GM12801 (cell line): ENCODE results near the gene TTC34.

Source experiments
- TF ChIP-seq, protein P1 (sequence below): IDR thresholded peaks from one replicate; pipeline ENCODE4 v1.5.1; 2011; ENCODE audit warnings: control low read depth; ENCODE audit not compliant: insufficient read length; ENCODE audit errors: extremely low read depth

TTC34 gene

DNA sequence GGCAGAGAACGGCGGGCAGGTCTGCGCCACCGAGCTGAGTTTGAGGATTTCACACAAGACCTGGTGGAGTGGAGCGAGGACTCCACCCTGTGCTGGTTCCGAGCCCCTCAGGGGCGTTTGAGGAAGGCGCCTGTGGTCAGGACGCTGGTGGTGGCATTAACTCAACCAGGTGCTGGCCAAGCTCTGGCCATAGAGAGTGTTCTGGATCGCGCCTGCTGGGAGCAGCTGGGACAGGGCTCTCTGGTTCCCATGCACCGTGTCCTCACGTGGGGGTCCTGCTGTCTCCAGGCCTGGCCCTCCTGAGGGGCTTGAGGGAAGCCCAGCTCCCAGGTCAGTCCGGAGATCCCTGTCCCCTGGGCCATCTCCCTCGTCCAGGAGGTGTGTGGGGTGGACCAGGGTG lies 24.8 kb upstream of the TTC34 start:
- TF ChIP-seq, protein P1, sequence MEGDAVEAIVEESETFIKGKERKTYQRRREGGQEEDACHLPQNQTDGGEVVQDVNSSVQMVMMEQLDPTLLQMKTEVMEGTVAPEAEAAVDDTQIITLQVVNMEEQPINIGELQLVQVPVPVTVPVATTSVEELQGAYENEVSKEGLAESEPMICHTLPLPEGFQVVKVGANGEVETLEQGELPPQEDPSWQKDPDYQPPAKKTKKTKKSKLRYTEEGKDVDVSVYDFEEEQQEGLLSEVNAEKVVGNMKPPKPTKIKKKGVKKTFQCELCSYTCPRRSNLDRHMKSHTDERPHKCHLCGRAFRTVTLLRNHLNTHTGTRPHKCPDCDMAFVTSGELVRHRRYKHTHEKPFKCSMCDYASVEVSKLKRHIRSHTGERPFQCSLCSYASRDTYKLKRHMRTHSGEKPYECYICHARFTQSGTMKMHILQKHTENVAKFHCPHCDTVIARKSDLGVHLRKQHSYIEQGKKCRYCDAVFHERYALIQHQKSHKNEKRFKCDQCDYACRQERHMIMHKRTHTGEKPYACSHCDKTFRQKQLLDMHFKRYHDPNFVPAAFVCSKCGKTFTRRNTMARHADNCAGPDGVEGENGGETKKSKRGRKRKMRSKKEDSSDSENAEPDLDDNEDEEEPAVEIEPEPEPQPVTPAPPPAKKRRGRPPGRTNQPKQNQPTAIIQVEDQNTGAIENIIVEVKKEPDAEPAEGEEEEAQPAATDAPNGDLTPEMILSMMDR = no peak

DNA sequence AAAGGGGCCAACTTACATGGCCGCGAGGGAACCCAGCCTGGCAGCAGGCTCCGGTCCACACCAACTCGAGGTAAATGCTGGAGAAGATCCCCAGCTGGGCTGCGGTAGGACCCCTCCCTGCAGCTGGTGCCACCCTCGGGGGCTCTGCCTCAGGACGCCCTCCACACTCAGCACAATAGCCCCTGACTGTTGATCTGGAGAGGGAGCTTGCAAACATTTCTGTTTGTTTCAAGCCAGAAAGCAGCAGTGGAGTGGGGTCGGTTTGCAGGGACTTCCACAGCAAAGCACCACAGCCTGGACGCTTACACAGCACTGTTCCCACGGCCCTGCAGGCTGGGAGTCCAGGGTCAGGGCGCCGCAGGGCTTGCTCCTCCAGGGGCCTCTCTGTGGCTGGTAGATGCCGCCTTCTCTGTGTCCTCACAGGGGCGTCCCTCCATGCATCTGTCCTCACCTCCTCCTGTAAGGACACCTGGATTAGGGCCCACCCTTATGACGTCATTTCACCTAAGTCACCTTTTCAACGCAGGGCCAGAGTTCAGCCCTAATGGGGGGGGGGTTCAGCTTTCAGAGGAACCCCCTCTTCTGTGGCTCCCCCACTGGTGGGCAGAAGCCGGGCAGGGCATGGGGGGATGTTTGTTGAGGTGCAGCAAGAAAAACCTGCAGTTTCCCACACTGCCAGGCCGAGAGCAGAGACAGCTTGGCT lies 24.1 kb upstream of the TTC34 start:
- TF ChIP-seq, protein P1 = no peak

GRCh38 chr1:2824999-2825398 lies 23.5 kb upstream of the TTC34 start:
- TF ChIP-seq, protein P1 = no peak

DNA sequence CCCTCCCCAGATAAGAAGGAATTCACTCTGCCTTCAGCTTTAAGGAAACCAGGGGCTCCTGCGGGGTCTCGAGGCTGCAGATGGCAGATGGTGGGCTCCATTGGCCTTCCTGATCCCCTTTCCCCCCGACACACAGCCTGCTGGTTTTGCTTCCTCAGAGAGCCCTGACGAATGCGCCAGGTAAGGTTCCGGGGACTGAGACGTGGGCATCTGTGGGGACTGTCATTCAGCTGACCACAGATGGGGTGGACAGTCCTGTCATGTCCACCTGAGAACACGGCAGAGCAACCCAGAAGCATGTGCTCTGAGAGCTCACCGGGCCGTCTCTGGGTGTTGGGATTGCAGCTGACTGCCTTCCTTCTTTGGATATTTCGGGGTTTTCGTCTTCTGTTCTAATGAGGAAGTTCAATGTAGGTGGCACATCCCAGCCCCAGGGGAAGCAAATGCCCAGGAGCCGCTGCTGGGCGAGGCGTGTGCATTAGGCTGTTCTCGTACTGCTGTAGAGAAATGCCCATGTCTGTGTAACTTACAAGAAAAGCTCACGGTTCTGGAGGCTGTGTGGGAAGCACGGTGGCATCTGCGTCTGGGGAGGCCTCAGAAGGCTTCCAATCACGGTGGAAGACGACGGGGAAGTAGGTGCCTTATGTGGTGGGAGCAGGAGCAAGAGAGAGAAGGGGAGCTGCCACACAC lies 22.6 kb upstream of the TTC34 start:
- TF ChIP-seq, protein P1 = no peak

DNA sequence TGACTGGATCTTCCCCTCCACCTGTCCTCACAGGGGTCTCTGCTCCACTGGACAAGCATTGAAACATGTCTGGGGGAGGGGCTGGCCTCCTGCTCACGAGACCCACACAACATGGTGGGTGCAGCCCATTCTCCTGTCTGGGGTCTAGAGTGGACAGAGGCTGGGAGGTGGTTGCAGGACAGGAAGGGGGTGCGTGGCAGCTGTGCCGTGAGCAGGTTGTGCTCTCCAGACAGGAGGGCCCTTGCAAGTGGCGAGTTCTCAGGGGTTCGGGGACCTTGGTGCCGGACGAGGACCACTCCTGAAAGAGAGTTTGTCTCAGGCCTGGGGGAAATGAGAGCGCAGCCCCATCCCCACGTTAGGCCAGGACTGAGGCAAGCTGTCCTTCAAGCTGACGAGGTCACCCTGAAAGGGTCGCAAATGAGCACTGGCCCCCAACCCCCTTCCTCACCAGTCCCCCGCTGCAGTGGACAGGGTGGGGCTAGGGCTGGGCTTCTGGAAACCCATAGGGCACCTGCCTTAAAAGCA lies 21.2 kb upstream of the TTC34 start:
- TF ChIP-seq, protein P1 = no peak

GRCh38 chr1:2821966-2822620 lies 20.6 kb upstream of the TTC34 start:
- TF ChIP-seq, protein P1 = no peak

DNA sequence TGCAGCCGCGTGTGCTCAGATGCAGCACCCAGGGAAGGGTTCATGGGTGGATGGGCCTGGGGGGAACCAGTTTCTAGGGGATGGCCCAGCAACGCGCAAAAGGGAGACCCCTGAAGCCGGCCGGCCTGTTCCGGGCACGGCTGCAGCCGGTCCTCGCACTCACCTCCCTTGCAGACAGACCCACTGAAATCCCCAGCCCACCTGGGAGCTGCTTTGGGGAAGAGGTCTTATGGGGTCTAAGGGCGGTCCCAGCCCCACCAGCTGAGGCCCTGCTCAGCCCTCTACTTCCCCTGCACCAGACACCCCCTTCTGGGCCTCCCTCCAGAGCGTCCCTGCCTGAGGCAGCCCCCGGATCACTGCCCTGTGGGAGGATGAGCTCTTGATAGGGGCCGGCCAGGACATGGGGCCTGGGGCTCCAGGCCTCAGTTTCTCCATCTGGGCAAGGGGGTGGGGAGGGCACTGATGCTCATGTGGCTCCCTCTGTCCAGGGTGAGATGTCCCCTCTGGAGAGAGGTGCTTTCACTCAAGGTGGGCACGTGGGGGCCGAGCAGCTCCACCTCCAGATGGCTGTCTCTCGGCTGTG lies 20.0 kb upstream of the TTC34 start:
- TF ChIP-seq, protein P1 = no peak
